HG02763 (cell line): ENCODE data around the gene CATSPERD.

Source experiments
- ATAC-seq: cut with Tn5 transposase; IDR thresholded peaks from one replicate; pipeline ENCODE4 v1.9.1; 2021; ENCODE audit warnings: mild to moderate bottlenecking, moderate library complexity; ENCODE audit not compliant: unreplicated experiment

The CATSPERD gene

DNA sequence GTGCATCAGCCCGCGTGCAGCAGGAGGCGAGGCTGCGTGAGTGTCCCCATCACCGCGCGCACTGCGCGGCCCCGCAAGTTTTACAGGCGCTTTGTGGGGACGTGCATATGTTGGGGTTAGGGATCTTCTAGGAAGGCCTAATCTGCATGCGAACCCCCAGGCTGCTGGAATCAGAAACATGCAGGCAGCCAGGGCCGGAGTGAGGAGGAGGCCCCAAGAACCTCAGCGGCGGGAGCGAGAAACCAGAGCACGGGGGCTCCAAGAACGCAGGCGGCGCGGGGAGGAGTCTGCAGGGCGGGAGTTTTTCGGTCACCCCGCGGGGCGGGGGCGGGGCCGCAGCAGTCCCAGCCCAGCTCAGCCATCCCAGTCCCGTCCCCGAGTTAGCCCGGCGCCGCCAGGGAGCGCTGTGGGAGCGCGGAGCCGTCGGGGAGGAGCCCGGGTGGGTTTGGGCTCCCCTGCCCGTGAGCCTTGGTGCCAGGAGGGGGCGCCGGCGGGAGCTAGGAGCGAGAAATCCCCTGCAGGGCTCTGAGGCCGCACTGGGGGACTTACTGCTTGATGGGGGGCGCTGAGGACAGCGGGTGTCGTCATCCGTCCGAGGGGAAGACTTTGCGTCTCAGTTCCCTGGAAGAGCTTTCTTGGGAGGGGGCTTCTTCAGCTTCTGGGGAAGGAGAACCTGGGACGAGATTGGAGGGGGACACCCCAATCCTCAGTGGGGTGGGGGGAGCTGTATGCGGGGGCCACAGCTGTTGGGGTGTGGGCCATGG, 83.5 kb downstream of the CATSPERD start:
- peak; percentile 49 for ATAC-seq

DNA sequence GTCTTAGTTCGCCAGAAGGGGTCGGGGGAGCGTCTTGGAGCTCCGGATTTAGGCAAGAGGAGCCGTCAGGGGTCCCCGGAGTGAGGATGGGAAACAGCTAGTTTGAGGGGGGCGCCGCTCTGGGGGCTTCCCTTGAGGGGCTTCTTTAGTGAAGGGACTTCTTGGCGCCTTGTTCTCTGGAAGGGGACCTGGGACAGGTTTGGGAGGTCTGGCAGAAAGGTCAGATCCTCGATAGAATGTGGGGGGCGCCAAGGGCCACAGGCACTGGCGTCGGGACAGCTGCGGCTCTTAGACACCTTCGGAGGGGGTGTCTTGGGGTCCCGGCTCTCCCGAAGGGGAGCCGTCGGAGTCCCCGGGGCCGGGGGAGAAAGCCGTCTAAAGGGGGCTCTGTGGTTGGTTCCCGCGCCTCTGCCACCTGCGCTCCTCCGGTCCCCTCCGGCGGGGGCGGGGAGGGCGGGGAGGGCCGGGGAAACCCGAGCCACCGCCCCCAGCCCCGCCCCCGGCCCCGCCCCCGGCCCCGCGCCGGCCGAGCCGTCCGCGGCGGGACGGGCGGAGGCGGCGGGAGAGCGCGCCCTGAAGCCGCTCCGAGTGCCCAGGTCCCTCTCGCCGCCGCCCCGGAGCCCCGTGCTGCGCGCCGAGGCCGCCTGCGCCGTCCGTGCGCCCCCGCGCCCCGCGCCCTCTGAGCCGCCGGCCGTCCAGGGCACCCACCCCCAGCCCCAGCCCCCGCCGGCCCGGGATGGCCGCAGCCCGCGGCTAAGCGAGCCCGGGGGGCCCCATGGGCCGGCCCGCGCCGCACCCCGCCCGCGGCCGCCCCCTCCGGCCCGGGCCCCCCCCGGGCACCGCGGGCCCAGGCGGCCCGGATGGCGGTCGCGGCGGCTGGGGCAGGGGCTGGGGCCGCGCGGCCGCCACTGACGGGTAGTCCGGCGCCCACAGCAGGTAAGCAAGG, 84.4 kb downstream of the CATSPERD start, which contains the start of gene NRTN:
Gene NRTN (plus strand): TSS at position 552 of the 946 bp plus-strand sequence. CDS start 19,099 bp downstream, outside the sequence.
- no peak for ATAC-seq

GRCh38 chr19:5805462-5806132, 85.2 kb downstream of the CATSPERD start:
- ATAC-seq = no peak

DNA sequence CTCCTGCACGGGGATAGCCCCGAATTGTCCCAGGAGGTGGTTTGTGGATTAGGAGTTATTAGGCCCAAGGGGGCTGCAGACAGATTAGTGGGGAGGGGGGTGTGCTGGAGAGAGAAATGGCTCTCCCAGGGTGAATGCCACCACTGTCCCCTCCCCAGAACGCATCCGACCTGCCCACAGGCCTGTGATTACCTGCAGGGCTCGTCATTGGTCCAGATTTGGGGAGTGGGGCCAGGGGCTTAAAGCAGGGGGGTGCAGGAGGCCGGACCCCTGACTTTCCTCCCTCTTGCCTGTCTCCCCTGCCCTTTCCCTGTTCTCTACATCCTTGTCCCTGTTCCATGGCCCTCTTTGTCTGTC, 85.7 kb downstream of the CATSPERD start:
- ATAC-seq = no peak

- no peak for ATAC-seq
These were observed 86.5 kb downstream of the CATSPERD start for GRCh38 chr19:5806905-5807304.

DNA sequence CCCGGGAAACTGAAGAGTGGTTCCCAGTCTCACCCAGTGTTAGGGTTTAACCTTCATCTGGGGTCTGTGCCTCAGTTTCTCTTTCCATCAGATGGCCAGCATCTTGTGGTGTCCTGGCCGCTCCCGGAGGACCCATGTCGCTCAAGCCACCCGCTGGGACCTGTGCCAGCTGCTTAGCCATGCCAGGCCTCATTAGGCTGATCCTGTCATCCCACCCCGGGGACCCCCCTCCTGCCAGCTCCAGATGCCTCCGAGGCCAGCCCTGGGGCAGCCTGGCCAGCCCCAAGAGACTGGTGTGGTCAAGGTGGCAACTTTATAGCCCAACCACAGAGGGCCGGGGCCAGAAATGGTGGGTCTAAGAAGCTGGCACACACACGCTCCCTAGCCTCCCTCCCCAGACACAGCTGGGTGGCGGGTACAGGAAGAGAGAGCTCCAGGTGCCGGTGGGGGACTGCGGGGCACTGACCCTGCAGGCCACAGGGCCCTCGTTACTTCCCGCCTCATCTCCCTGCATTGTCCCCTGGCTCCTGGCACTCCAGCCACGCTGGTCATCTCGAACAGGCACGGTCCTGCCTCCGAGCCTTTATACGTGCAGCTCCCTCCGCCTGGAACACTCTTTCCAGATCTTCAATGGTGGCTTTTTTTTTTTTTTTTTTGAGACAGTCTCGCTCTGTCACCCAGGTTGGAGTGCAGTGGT, 87.8 kb downstream of the CATSPERD start:
- no peak for ATAC-seq

DNA sequence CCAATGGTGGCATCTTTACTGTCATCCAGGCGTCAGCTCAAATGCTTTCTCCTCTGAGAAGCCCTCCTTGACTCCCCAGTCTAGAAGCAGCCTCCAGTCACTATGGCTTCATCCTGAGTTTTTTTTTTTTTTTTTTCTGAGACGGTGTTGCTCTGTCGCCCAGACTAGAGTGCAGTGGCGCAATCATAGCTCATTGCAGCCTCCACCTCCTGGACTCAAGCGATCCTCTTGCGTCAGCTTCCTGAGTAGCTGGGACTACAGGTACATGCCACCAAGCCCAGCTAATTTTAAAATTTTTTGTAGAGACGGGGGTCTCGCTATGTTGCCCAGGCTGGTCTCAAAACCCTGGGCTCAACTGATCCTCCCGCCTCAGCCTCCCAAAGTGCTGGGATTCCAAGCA, 88.6 kb downstream of the CATSPERD start:
- ATAC-seq = no peak

- ATAC-seq = no peak
These were observed 89.0 kb downstream of the CATSPERD start for GRCh38 chr19:5809469-5809868.

DNA sequence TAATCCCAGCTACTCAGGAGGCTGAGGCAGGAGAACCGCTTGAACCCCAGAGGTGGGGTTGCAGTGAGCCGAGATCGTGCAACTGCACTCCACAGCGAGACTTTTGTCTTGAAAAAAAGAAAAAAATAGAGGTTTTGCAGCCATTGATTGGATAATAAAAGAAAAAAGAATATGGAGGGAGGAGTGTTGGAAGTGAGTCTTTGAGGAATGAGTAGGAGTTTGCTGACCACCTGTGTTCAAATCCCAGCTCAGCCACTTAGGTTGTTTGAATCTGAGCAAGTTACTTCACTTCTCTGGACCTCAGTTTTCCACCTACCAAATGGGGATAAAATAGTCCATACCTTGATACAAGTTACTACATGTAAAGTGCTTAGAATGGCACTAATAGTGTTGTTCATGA, 90.7 kb downstream of the CATSPERD start:
- no peak for ATAC-seq

- ATAC-seq = no peak
These were observed 93.8 kb downstream of the CATSPERD start for GRCh38 chr19:5814123-5814851.

DNA sequence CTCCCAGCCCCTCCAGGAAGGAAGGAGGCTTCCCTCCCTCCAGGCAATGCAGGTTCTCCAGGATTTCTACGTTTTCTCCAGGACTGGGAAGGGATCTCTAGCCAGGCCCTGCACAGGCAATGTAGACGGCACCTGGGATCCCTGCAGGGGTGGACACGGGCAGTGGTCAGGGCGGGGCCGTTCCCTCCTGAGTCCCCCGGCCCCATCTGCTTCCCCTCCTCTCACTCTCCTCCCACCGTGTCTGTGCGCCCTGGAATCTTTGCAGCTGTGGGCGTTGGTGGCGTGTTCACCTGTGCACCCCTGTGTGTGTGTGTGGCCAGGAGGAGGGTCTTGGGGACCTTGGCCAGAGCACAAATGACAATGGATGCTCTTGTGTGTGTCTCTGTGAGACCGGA, 94.4 kb downstream of the CATSPERD start:
- no peak for ATAC-seq

GRCh38 chr19:5817218-5817617, 96.8 kb downstream of the CATSPERD start:
- ATAC-seq = no peak

DNA sequence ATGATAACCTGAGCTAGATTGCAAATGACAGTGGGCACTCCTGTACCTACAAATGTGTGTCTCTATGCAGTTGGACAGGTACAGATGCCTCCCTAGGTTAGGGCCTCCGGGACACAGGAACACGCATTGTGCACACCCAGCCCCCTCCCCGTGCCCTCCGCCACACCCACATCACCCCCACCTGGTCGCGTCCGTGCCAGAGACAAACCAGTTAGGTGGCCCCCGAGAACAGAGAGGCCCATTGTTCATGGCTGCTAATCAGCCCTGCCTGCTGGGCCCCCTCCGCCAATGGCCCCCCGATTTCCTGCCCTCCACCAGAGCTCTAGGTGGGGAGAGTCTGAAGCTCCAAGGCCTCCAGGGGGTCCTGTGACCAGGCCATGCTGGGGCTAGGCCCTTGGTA, 98.2 kb downstream of the CATSPERD start:
- ATAC-seq = no peak

GRCh38 chr19:5820785-5821184, 100.3 kb downstream of the CATSPERD start:
- no peak for ATAC-seq

DNA sequence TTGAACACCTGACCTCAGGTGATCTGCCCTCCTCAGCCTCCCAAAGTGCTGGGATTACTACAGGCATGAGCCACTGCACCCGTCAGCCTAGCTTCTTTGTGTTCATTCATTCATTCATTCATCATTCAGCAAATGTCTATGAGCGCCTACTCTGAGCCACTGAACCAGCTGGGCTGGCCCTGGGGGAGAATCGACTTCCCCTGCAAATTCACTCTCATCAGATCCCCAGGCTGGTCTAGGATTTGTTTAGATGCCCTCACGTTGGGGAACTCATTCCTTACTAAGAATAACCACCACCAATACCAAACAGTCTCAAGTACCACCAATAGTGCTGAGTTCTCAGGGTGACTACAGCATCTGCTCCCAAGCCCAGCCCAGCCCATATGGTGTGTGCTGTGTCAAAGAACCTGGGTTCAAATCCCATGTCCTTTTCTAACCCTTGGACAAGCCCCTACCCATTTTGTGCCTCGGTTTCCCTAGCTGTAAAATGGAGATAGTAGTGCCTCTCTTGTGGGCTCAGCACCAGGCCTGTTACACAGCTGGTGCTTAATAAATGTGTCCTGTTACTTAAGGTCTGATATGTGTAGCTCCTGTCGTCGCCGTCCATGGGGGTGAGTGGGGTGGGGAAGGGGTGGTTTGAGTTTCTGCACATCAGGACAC, 101.2 kb downstream of the CATSPERD start:
- no peak for ATAC-seq

DNA sequence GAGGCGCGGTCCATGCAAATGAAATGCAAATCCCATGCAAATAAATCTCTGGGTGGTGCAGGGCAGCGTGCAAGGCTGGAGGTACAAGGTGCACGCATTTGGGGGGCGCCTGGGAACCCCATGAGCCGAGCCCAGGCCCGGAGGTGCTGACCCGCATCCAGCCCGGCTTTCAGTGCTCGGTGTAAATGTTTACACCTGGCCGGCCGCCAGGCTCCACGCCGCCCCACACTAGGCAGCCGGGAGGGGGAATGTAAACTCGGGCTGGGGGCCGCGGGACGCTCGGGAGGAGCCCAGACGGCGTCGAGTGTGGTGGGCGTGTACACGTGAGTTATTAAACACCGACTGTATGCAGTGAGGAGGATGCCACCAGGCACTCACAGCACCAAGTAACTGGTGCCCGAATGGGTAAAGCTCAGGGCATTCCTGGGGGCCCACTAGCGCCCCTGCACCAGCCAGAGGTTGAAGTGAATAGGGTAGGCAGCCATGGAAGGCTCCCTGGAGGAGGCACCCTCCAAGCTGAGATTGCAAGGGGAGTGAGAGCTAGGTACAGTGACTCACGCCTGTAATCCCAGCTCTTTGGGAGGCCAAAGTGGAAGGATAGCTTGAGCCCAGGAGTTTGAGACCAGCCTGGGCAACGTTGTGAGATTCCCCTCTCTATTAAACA, 101.9 kb downstream of the CATSPERD start:
- ATAC-seq = no peak

DNA sequence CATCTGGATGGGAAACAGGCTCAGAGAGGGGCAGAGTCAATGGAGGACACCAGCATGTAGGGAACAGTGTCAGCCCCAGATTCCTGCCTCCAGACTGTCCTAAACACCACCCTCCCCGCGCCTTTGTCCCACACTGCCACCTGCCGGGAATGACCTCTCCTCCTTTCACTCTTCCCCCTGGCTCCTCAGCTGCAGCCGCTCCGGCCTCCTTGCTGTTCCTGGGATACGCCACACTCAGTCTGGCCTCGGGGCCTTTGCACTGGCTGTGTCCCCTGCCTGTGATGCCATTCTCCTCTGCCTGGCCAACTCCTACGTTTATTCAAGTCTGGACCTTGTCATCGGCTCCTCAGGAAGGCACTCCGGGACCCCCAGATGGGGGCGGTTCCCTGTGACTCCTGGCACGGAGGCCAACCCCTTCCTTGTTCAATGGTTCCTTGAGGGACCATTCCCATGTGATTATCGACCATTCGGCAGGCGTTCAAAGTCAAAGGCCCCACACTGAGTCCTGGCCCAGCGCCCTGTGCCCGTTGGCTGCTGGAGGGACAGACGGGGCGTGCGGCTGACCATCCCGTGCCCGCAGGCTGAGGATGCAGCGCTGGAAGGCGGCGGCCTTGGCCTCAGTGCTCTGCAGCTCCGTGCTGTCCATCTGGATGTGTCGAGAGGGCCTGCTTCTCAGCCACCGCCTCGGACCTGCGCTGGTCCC, 103.3 kb downstream of the CATSPERD start:
- no peak for ATAC-seq

GRCh38 chr19:5824751-5825150, 104.3 kb downstream of the CATSPERD start:
- no peak for ATAC-seq
